HuH-7.5 (cell line): ENCODE measurements around the gene TNRC6B.
"Not testable (repeated sequence)": the region's sequence is repeated elsewhere in the genome, so short reads cannot be mapped to it uniquely, and the experiment has no call there.

ENCODE experiments used
- DNase-seq: peaks from one replicate; pipeline ENCODE4 v3.0.0; 2011; ENCODE audit warnings: low spot score

The TNRC6B gene

GRCh38 chr22:40364431-40364830 lies 186.7 kb downstream of the TNRC6B start:
- no peak for DNase-seq

GRCh38 chr22:40366068-40366467 lies 188.3 kb downstream of the TNRC6B start:
- DNase-seq, result no peak

- DNase-seq, result no peak
These were observed 189.6 kb downstream of the TNRC6B start for GRCh38 chr22:40367342-40367741.

GRCh38 chr22:40368016-40368415 lies 190.3 kb downstream of the TNRC6B start:
- no peak for DNase-seq

GRCh38 chr22:40368836-40369235 lies 191.1 kb downstream of the TNRC6B start:
- DNase-seq, result no peak

GRCh38 chr22:40374567-40374966 lies 196.8 kb downstream of the TNRC6B start:
- no peak for DNase-seq

- no peak for DNase-seq
These were observed 198.4 kb downstream of the TNRC6B start for GRCh38 chr22:40376149-40376548.

- DNase-seq, result no peak
These were observed 200.2 kb downstream of the TNRC6B start for GRCh38 chr22:40377931-40378330.

GRCh38 chr22:40378448-40378847 lies 200.7 kb downstream of the TNRC6B start:
- DNase-seq, result not testable (repeated sequence)

- no peak for DNase-seq
These were observed 203.7 kb downstream of the TNRC6B start for GRCh38 chr22:40381461-40381860.

GRCh38 chr22:40383905-40384304 lies 206.2 kb downstream of the TNRC6B start:
- no peak for DNase-seq

GRCh38 chr22:40385036-40385782 lies 207.5 kb downstream of the TNRC6B start:
- DNase-seq, result no peak
